NCI-H2171 treated with DMSO at 0.1 percent for 48 hours (cell line): ENCODE data around the gene RFC2.
A peak's percentile ranks its signal among the peaks of the same experiment; 100 is the strongest.
"Not testable (repeated sequence)": the region's sequence is repeated elsewhere in the genome, so short reads cannot be mapped to it uniquely, and the experiment has no call there.

Source experiments
- DNase-seq: peaks from one replicate; lab custom pipeline; 2025; lab: John Stamatoyannopoulos, UW

RFC2 gene

DNA sequence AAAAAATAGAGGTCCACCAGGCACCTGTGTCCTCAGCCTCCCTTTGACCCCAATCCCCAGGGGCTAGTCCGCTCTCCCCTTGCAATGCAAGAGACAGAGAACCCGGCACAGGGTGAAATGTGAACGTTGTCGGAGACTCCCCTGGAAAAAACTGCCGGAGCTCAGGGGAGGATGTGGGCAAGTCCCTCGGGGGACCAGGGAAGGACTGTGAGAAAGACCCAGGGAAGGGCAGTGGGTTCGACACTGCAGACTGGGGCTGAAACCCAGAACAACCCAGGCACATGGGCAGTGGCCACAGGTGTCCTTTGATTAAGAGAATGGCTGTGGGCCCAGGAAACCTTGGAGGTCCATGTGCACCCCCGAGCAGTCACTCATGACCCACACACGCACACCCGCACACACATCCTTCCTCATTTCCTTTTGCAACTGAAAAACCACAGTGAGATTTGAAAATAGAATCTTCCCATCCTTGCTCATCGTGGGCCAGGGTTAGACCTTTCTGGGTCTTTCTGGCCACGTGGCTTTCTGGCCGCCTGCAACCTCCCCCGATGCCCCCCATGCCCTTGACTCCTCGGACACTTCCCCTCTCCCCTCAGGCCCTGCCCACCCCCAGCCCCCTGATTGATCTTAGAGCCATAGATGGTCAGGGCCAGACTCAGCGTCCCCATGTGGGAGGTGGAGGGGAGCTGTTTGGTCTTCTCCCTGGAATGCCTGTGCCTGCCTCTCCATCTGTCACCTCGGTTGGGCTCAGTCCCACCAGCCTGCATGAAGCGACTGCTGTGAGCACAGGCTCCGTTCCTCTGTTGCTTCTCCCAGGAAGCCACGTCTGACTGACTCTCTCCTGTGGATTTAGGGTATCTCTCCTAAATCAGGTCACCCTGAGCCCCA is 36.5 kb downstream of the RFC2 start:
- peak; percentile 37 for DNase-seq

DNA sequence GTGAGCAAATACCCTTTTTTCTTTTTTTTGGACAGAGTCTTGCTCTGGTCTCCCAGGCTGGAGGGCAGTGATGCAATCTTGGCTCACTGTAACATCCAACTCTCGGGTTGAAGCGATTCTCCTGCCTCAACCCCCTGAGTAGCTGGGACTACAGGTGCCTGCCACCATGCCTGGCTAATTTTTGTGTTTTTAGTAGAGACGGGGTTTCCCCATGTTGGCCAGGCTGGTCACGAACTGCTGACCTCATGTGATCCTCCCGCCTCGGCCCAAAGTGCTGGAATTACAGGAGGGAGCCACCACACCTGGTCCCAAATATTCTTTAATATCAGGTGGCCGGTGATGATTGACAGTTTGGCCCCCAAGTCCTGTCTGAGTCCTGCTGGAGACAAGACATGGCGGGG is 37.8 kb downstream of the RFC2 start:
- no peak for DNase-seq

DNA sequence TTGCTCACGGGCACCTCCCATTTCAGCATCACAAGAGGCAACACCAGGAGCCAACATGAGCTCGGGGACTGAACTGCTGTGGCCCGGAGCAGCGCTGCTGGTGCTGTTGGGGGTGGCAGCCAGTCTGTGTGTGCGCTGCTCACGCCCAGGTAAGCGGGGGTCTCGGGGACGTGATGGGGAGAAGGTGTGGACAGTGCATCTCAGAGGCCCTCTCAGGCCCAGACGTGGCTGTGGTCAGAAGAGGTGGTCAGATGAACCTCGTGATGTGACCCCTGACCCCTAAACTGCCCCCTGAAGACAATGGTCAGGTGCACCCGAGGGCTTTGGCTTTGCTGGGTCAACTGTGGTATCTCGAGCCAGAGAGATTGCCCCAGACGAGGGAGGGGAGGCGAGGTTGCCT is 38.3 kb downstream of the RFC2 start:
- DNase-seq = no peak

DNA sequence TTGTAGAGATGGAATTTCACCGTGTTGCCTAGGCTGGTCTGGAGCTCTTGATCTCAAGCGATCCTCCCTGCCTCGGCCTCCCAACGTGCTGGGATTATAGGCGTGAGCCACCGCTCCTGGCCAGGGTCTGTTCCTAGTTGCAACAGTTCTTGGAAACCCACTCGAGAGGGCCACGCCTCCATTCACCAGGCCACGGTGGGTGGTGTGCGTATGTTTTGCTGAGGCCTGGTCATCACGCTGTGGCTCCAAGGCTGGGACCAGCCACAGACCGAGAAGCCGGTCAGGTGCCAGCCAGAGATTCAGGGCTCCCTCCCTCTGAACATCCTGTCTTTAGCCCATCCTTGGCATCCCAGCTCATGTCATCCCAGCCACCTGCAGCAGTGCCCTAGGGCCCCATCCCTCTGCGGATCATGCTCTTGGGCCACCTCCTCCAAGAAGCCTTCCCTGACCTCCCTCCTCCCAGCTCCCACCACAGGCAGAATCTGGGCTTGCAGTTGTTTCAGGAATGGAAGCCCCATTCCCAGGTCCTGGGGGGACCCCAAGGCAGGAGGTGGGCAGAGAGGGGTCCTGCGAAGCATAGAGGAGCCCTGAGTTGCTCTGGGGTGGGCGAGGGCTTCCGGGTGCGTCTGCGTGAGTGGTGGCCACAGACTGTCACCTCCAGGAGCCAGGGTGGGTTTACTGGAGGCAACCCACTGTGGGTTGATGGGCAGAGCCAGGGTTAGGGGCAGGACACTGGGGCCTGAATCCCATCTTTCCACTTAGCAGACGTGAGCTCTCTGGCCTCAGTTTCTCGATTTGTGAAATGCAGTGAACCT is 39.2 kb downstream of the RFC2 start:
- DNase-seq = no peak

DNA sequence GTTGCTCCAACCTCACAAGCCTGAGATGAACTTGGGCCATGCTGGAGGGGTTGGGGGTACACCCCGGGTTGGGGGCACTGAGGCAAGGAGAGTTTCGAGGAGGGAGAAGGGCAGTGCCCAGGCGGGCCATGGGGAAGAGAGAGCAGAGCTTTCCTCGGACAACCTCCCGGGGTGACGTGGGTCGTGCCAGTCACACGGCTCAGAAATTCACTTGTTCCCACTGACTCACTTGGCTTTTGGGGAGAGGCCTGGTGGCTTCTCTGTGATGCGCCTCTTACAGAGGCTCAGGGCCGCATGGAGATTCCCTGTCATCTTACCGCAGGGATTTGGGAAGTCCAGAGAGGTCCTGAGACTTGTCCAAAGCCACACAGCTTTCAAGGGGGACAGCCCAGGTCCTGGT is 41.5 kb downstream of the RFC2 start:
- DNase-seq = no peak

DNA sequence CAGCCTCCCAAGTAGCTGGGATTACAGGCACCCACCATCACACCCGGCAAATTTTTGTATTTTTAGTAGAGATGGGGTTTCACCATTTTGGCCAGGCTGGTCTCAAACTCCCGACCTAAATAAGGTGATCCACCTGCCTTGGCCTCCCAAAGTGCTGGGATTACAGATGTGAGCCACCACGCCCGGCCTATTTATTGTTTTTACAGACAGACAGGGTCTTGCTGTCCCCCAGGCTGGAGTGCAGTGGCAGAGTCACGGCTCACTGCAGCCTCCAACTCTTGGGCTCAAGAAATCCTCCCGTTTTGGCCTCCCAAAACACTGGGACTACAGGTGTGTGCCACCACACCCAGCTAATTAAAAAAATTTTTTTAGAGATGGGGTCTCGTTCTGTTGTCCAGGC is 46.0 kb downstream of the RFC2 start:
- DNase-seq = not testable (repeated sequence)

DNA sequence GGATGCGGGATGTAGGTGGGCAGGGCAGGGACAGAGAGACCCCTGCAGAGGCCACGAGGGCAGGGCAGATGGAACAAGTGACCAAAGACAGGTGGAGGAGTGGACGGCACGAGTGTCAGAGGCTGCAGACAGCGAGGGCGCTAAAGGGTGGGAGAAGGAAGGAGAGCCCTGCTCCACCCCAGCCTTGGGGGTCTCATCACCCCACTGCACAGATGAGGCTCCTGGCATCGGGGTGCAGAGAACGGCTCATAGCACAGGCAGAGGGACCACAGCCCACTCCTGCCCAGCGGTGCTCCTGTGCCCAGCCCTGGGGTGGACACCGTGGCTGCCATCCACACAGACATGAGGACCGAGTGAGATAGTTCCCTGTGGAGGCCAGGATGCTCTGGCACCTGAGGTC is 46.6 kb downstream of the RFC2 start:
- DNase-seq = no peak

DNA sequence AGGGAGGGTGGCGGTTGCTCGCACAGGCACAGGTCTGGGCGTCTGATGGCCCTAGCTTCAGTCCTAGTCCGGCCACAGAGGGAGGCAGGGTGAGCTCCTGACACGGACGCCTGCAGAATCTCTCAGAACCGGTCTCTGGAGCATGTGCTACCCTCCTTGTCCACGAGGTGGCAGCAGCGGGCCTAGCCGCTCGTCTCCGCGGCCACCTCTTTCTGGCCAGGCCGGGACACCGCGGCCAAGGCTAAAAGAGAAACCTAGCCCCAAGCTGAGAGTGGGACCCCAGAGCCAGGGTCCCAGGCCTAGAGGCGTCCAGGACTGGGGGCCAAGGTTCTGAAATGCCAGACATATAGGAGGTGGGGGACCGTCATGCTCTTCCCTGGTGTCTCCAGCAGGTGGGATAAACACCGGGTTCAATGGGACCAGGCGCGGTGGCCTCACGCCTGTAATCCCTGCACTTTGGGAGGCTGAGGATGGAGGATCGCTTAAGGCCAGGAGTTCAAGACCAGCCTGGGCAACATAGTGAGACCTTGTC is 47.5 kb downstream of the RFC2 start:
- DNase-seq = peak; percentile 56

DNA sequence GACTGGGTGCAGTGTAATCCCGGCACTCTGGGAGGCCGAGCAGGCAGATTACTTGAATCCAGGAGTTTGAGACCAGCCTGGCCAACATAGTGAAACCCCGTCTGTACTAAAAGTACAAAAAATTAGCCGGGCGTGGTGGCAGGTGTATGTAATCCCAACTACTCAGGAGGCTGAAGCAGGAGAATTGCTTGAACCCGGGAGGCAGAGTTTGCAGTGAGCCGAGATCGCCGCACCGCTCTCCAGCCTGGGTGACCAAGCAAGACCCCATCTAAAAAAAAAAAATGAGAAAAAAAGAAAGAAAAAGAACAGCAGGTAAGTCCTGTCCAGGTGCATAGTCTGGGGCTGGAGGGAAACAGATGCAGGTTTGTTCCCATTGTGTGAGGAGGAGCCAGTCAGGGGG is 48.1 kb downstream of the RFC2 start:
- not testable (repeated sequence) for DNase-seq

DNA sequence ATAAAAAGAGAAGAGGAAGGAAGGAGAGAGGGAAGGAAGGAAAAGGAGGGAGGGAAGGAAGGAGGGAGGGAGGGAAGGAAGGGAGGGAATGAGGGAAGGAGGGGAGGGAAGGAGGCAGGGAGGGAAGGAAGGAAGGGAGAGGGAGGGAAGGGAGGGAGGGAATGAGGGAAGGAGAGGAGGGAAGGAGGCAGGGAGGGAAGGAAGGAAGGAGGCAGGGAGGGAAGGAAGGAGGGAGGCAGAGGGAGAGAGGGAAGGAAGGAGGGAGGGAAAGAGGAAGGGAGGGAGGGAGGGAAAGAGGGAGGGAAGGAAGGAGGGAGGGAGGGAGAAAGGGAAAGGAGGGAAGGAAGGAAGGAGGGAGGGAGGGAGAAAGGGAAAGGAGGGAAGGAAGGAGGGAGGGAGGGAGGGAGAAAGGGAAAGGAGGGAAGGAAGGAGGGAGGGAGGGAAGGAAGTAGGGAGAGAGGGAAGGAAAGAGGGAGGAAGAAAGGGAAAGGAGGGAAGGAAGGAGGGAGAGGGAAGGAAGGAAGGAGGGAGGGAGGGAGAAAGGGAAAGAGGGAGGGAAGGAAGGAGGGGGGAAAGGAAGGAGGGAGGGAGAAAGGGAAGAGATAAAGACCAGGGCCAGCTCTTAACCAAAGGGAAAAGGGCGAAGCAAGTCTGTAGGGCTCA is 50.1 kb downstream of the RFC2 start:
- DNase-seq = no peak

DNA sequence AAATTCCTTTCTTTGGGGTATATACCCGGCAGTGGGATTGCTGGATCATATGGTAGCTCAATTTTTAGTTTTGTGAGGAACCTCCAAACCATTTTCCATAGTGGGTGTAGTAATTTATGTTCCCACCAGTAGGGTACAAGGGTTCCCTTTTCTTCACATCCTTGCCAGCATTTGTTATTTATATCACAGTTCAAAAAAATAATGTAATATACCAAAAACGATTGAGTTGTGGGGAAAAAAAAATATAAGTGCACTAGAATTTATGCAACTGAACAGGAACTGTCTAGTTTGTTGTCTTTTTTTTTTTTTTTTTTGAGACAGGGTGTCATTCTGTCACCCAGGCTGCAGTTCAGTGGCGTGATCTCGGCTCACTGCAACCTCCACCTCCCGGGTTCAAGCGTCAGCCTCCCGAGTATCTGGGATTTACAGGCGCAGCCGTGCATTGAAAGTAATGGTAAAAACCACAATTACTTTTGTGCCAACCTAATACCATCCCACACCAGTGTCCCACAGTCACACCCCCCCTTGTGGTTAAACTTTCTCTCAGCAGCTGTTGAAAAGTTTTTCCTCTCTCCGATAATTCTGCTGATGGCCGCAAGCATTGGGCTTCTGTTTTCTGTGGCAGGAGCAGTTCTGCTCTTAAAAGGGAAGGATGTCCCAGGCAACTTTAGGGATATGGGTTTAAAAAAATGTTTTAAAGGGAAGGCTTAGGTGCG is 51.2 kb downstream of the RFC2 start:
- DNase-seq = no peak

DNA sequence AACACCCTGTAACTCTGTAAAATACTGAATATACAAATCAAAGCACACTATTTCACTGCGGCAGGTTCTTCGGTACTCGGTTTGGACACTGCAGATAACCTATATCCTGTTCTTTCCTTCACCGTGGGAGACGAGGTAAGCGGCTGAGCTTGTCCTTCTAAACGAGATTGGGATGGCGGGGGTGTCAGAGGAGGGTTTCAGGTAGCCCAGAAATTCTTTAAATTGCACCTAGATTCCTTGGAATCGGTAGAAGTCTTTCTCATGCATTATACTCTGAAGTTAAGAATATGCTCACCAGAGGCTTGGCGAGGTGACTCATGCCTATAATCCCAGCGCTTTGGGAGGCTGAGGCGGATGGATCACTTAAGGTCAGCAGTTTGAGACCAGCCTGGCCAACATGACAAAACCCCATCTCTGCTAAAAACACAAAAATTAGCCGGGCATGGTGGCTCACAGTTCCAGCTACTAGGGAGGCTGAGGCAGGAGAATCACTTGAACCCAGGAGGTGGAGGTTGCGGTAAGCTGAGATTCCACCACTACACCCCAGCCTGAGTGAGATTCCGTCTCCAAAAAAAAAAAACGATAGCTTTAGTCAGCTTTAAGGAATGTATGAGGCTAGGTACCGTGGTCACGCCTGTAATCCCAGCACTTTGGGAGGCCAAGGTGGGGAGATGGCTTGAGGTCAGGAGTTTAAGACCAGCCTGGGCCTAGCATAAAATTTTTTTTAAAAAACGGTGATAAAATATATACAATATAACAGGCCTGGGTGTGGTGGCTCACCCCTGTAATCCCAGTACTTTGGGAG is 54.4 kb downstream of the RFC2 start:
- no peak for DNase-seq

DNA sequence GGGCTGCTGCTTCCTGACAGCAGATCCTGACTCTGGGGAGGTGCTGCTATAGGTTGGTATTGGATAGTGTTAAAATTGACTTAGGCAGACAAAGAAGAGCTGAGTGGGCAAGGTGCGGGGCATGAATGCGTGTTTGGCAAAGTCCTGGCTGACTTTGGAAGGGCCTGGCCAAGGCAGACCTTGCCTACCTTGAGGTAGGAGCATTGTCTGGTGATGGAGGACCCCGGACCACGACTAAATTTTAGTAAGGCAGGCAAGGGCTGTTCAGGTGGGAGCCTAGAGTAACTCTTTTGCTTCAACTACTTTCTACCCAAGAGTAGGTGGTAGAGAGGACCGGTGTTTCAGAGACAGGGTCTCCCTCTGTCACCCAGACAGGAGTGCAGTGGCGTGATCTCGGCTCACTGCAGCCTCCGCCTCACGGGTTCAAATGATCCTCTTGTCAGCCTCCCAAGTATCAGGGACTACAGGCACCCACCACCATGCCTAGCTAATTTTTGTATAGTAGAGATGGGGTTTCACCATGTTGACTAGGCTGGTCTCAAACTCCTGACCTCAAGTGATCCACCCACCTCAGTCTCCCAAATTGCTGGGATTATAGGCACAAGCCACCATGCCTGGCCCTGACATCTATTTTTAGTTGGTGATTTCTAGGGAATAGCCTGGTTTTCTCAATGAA is 56.6 kb downstream of the RFC2 start:
- DNase-seq = no peak

DNA sequence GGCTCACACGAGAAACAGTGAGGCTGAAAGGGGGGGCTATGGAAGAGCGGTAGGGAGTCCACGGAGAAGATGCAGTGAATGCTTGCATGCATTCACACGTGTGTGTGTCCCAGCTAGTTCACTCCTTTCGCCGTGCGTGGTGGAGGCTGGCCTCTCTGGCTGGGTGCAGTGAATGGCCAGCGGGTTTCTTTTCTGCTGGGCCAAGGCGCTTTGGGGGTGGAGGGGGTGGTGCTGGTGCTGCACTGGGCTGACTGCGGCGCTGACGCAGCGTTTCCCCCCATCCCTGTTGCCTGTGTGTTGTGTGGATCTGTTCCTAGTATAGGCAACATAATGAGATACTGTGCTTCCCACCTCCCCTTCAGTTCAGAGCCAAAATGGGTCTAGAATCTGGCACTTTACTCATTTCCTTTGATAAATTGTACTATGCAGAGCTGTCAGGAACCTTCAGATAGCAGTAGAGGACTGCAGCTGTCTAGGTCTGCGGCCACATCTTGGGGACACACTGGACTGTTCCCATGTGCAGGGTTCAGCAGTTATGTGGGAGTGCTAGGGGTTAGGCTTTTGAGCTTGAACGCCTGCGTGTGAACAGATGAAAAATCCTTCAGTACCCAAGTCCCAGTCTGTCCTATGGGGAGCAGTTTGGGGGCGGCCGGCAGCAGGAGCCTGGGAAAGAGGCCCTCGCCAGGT is 58.1 kb downstream of the RFC2 start:
- DNase-seq = not testable (repeated sequence)

DNA sequence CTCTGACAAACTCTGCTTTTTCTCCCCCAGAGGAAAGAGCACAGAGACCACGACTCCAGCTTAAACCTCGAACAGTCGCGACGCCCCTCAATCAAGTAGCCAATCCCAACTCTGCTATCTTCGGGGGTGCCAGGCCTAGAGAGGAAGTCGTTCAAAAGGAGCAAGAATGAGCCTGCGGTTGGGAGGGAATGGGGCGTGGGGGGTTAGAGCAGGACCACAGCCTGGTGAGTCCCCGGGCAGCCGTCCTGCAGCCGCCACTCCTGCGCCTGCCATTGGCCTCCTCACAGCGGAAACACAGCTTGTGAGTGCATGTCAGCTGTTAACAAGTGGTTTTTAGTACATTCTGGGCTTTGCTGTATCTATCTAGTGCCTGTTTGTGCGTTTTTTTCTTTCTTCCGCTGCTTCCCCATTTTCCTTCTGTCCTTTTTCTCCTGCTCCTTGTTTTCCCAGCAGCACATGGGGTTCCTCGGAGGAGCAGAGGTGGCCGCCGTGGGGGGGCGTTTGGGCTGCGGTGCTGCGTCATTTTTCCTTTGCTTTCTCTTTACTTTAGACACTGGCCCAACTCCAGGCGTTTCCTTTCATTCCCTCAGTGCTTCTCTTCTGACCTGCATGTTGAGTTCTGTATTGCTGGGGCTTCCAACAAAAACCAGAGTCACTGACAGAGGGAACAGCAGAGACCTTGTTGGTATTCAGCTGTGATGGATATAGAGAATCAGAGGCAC is 58.9 kb downstream of the RFC2 start:
- not testable (repeated sequence) for DNase-seq

DNA sequence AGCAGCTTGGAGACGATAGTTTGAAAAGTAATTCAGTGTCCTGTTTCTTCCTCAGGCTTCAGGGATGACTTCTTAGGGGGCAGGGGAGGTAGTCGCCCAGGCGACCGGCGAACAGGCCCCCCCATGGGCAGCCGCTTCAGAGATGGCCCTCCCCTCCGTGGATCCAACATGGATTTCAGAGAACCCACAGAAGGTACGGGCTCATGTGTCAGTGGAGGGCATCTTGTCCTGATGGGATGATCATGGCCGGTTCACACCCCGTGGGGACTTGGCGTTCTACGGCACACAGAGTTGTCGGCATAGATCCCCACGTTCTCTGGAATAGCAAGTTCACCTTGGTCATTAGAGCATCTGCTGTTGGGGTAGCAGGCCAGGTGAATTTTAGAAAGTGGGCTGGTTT is 59.5 kb downstream of the RFC2 start:
- no peak for DNase-seq

DNA sequence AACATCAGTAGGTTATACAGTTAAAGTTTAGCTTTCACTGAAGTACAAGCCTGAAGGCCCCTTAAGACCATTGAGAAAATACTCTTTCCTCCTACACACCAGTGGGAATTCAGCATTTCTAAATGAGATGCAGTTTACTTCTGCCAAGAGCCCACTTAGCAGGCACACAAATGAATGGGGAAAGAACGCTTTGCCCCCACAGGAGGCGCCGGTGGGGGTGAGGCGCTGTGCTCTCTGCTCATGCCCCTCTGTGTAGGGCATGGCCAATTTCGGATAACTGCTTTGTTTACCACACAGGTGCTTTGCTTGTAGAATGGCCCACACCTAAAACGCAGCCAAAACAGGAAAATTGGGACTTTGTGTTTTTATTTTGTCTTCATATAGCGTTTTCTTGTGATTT is 60.3 kb downstream of the RFC2 start:
- DNase-seq = no peak

DNA sequence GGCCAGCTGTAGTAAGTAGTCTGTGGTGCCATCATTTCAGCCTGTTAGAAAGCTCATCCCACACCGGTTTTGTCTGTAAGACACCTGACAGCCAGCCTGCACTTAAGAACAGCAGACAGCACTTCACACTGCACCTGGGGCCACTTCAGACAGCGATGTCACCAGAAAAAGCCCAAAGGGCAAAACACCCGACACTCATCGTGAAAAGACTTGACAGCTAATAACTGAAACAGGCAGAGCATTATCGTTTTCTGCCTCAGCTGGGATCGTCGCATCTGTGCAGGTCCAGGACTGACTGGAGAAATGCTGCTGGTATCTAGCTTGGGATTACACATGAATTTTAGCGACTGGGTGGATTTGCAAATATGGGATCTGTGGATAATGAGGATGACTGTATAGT is 61.1 kb downstream of the RFC2 start:
- no peak for DNase-seq

DNA sequence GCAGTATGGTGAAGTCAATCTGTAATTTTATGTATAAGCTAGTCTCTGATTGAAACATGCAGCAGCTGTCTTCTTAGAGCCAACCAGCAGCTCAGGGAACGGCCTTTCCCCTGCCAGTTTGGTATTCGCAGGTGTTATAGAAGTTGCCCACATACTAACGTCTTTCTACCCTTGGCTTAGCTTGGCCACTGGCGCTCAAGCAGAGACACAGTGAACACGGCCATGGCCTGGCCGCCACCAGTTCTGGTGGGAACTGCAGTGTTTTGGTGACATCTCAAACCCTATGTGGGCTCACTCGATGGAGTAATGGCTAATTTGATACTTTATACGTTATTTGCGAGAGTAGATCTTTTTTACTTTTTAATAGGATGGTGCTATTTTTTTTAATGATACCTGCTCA is 63.0 kb downstream of the RFC2 start:
- DNase-seq = no peak
